GM18508 (cell line): ENCODE results near the gene ZER1.
"Not testable (repeated sequence)": the region's sequence is repeated elsewhere in the genome, so short reads cannot be mapped to it uniquely, and the experiment has no call there.

Experiments
- ATAC-seq: cut with Tn5 transposase; IDR thresholded peaks from one replicate; pipeline ENCODE4 v1.9.1; 2021; ENCODE audit warnings: moderate number of reproducible peaks; ENCODE audit not compliant: insufficient read depth, unreplicated experiment

Gene ZER1

DNA sequence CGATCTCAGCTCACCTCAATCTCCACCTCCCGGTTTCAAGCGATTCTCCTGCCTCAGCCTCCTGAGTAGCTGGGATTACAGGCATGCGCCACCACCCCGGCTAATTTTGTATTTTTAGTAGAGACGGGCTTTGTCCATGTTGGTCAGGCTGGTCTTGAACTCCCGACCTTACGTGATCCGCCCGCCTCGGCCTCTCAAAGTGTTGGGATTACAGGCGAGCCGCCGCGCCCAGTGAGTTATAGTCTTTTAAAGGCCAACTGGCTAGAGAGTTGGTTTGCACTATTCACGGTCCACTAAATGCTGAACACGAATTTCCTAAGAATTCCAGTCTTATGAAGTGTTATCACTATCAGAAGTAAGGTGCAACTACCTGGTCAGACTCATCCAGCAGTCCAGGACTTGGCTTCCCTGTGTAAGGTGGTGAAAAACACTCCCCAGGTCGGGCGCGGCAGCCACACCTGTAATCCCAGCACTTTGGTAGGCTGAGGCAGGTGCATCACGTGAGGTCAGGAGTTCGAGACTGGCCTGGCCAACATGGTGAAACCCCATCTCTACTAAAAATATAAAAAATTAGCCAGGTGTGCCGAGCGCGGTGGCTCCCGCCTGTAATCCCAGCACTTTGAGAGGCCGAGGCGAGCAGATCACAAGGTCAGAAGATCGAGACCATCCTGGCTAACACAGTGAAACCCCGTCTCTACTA lies 72.5 kb downstream of the ZER1 start:
- ATAC-seq: not testable (repeated sequence)

DNA sequence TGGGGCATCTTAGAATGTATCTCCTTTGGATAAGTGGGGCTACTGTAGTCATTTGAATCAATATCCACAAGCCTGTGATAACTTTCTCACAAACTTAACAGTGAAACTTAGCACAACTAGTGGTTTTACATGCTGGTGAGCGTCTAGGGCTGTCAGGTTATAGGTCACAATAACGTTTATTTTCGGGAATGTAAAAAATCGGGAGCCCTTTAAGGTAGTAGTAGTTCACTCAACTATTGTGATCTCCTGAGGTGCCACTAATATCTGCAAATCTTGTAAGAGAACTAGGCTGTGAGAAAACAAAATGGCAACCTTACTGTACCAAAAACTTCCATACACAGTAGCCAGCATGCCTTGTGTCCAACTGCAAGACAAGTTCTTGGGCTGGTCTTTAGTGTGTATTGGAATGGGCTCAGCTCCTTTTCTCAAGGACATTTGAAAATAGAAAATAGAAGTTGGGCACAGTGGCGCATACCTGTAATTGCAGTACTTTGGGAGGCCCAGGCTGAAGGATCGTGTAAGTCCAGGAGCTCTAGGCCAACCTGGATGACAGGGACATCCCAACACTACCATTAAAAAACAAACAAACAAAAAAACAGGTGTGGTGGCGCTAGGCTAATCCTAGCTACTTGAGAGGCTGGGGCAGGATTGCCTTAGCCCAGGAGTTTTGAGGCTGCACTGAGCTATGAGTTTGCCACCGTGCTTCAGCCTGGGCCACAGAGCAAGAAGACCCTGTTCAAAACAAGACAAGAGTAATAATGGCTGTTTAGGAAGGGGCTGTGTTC lies 74.6 kb downstream of the ZER1 start:
- ATAC-seq: no peak

DNA sequence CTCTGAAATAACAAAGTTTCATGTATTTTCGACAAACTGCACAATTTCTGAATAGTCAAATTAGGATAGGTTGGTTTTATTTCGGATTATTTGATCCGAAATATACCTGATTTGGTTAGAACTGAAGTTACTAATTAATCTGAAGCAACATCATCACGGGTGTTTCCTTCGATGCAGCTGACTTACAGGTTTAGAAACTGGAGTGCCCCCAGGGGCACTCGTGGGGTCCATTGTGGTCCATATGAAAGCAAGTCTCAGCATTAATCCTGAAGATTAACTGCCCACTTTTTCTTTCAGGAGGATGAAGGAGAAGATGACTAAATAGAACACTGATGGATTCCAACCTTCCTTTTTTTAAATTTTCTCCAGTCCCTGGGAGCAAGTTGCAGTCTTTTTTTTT lies 77.4 kb downstream of the ZER1 start:
- ATAC-seq: no peak

DNA sequence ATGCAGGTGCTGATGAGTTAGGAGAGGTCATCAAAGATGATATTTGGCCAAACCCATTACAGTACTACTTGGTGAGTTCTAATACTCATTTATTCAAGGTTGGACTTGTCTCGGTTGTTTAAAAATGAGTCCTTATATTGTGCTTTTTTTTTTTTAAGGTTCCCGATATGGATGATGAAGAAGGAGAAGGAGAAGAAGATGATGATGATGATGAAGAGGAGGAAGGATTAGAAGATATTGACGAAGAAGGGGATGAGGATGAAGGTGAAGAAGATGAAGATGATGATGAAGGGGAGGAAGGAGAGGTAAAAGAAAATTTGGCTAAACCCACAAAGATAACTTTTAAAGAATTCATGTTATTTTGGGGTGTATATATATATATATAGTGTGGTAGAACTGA lies 78.0 kb downstream of the ZER1 start:
- ATAC-seq: not testable (repeated sequence)

DNA sequence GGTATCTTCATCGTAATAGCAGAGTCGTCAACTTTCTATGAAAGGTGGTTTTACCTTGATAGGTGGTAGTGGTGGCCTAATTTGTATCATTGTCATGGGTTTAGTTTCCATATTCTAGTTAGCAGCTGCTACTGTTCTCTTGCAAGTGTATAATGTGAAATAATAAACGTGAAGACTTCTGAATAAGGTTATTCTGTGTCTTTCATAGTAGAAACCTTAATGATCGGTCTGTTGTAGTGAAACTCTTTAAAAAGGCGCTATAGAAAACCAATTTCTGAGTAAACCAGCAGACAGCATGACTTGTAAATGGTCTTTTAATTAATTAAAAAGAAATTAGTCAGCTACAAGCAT lies 81.1 kb downstream of the ZER1 start:
- ATAC-seq: no peak

DNA sequence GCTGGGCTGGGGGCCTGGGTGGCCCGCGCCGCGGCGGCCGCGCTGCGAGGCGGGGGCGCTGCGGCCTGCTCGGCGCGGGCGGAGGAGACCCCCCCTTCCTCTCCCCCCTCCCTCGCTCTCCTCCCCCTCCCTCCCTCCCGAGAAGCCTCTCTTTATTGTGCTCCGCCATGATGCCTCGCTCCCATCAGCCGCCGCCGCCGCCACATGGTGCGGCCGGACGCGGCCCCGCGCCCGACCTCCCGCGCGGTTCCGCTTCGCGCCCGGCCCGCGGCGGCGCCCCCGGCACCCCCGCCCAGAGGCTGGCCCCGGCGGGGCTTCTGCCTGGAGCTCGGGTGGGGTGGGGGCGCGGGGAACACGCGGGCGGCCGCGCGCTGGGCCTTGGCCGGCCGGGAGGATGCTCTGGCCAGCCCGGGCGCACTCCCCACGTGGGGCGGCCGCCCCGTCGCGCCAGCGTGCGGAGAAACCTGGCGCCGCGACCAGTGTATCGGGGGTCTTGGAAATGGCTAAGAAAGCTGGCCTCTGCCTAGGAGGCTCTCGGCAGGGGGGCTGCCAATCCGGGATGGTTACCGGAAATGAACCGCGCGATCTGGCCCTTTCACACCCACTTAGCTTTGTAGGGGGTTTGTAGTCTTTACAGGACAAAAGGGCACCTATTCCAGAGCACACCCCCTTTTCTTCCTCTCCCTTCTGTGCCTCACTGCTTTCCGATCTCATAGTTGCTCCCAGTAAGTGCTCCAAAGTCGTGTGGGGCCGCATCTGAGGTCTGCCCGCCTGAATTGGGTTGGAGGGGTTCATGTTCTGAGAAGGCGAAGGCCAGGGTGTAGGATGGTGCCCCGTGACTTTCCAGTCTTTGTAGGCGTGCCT lies 81.7 kb downstream of the ZER1 start:
- ATAC-seq: no peak

DNA sequence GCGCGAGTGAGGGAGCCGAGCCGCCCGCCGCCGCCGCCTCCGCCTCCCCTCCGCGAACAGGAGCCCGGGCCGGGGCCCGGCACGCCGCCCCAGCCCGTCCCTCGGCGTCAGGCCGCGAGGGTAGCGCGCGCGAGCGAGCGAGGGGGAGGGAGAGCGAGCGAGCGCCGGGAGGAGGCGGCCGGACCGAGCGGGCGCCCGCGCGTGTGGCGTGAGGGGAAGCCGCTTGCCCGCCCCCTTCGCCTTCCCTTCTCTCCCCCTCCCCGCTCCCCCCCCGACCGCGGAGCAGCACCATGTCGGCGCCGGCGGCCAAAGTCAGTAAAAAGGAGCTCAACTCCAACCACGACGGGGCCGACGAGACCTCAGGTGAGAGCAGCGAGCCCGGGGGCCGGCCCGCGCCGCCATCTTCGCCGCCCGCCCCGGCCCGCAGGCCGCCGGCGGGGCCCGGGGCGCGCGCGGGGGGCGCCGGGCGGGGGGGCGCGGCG lies 82.4 kb downstream of the ZER1 start:
- no peak for ATAC-seq

DNA sequence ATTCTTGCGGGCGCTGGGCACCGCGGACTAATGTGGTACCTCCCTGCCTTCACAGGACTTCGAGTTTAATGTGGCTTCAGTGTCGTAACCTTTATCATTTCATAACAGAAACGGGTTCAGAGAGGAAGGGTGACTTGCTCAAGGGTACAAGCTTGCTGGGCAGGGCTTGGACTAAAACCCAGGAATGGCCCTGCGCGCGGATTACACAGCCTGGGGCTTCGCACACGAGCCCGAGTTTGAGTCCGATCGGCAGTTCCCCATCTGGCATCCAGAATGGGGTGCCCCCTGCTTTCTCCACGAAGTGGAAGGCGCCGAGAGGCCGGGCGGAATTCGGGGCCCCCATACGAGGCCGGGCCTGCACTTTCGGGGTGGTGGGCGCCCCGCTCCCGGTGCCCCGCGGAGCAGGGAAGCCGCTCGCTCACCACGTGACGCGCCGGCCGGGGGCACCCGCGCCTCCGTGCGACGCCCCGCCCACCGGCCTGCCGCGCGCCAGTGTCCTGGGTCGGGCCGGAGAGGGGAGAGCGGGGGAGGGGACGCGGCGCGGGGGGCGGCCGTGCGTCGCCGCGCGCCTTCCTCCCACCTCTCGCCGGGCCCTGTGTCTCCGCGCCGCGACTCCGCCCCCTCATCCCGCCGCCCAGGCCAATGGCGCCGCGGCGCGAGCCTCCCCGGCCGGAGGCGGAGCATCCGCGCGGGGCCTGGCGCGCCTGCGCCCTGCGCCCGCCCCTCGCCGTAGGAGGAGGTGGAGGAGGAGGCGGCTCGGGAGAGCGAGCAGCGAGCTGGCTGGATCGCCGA lies 83.0 kb downstream of the ZER1 start, which contains the start of gene SET:
SET (plus strand) TSS at position 722 of the 792 bp plus-strand sequence. CDS start 361 bp downstream, outside the sequence.
- no peak for ATAC-seq

DNA sequence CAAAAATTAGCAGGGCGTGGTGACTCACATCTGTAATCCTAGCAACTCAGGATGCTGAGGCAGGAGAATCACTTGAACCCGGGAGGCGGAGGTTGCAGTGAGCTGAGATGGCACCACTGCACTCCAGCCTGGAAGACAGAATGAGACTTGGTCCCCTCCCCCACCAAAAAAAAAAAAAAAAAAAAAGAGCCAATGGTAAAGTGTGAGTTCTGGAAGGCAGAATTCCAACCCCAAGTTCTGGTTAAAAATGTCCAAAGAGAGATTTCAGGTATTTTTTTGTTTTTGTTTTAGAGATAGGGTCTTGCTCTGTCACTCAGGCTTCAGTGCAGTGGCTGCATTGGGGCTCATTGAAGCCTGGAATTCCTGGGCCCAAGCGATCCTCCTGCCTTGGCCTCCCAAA lies 84.3 kb downstream of the ZER1 start:
- no peak for ATAC-seq

DNA sequence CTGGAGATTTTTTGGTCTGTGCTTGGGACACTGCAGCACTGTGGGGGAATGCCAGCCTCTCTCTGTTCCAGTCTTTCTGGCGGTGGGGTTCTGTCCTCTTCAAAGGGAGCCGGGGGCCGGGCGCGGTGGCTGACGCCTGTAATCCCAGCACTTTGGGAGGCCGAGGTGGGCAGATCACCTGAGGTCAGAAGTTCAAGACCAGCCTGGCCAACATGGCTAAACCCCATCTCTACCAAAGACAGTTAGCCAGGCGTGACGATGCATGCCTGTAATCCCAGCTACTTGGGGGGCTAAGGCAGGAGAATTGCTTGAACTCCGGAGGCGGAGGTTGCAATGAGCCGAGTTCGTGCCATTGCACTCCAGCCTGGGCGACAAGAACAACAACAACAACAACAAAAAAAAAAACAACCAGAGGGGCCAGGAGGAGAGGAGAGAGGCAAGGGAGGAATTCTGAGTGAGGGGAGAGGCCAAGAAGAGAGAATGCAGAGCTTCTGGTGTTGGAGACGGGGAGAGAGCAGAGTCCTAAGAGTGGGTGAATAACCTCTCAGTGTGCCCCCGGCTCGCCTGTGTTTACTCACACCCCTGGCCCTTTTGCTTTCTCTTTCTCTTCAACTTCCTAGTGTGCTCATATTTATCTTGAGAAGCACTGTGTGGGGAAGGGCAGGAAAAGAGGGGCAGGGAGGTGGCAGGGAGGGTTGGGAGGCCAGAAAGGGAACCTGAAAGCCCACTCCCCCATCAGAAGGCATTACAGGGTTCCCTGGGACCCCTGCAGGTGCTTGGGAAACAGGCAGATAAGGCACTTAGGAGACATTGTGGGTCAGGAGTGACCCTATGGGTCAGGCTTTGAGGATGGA lies 85.9 kb downstream of the ZER1 start:
- no peak for ATAC-seq

DNA sequence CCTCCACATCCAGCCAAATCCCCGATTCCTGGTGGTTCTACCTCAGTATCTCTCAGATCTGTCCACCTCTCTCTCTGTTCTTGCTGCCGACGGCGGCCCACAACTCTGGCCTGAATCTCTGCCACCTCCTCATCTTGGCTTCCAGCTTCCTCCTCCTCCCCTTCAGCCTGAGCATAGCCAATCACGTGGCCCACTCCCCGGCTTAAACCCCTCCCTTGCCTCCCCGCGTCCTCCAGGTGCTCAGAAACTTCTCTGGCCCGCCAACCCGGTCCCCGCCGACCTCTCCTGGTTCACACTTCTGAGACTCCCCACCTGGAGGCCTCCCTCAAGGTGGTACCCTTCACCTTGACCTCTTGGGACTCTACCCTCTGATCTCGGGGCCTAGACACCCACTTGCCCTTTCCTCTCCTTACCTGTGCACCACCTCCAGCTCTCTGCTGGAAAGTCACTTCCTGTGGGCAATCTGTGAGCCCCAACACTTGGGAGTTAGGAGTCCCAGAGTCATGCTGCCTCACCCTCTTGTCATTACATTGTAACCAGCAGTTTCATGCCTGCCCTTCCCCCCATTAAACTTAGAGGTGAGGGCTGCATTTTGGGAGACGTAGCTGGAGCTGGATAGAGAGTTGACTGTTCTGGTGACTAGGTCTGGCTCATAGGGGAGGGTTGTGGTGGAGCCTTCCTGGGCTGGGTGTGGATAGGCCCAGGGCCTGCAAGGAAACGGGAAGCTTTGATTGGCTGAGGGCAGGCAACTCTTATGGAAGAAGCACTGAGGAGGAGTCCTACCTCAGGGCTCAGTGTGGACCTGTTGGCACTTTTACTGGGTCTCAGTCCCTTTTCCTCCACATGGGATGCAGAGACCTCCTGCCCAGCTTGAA lies 87.2 kb downstream of the ZER1 start:
- no peak for ATAC-seq

DNA sequence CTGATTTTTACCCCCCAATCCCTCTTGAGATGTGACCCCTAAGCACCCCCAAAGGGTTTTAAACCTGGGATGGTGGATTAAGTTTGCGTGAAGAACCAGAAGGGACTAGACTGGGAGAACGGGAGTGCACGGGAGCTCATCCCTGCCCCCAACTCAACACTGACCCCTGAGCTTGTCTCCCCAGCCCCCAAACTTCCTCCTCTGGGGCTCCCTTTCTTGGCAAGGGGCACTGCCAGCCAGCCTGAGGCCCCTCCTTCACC lies 87.7 kb downstream of the ZER1 start:
- ATAC-seq: no peak

DNA sequence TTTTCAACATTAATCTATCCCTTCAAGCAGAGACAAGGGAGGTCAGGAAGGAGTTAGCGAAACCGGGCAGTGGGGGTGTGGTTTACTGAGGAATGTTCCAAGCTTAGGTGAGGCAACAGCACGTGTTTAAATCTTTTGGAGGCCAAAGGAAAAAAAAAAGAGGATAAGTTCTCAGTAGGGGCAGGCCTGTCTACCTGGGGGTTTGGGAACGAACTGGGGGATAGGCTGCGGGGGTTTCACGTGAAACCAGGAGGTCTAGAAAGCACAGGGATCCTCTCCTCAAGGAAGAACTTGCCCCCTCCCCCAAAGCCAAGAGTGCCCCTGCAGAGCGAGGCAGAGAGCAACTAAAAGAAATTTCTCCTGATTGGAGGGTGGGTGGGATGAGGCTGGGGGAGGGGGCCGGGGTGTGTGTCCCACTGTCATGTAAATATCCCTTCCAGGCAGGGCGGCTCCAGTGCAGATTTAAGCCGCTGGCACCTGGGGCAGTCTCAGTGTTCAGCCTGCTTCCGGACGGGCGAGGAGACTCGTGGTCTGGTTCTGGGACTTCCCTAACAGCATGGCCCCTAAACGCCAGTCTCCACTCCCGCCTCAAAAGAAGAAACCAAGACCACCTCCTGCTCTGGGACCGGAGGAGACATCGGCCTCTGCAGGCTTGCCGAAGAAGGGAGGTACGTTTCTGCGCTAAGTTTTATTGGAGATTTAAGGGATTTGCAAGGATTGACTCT lies 88.2 kb downstream of the ZER1 start:
- ATAC-seq: no peak
